RWPE2 (cell line): Measurements from ENCODE around the gene MAPKAPK5.
A peak's percentile ranks its signal among the peaks of the same experiment; 100 is the strongest.
"Not testable (repeated sequence)": the region's sequence is repeated elsewhere in the genome, so short reads cannot be mapped to it uniquely, and the experiment has no call there.

Experiments
- ATAC-seq: fragments of 200-7000 bp; cut with Tn5 transposase; 3 replicates; pipeline ENCODE4 v1.9.1; 2021; ENCODE audit warnings: low read depth
- DNase-seq: peaks from one replicate; pipeline ENCODE4 v3.0.0-alpha.2; 2020; ENCODE audit warnings: low spot score
- H3K27ac ChIP-seq: fragments of 450-650 bp; 2 replicates; pipeline ENCODE4 v1.5.1; 2017; ENCODE audit warnings: mild to moderate bottlenecking; ENCODE audit not compliant: poor library complexity, severe bottlenecking
- H3K27me3 ChIP-seq: fragments of 250-450 bp; sonication (Bioruptor Pico); 2 replicates; pipeline ENCODE4 v1.5.1; 2021; ENCODE audit warnings: mild to moderate bottlenecking, moderate library complexity; ENCODE audit not compliant: insufficient read depth, poor library complexity, severe bottlenecking
- H3K36me3 ChIP-seq: fragments of 250-450 bp; sonication (Bioruptor Pico); 2 replicates; pipeline ENCODE4 v1.5.1; 2020; ENCODE audit warnings: low read depth, mild to moderate bottlenecking, moderate library complexity
- H3K4me1 ChIP-seq: fragments of 250-450 bp; sonication (Bioruptor Pico); 2 replicates; pipeline ENCODE4 v1.5.1; 2021; ENCODE audit warnings: mild to moderate bottlenecking, moderate library complexity; ENCODE audit not compliant: insufficient read depth, poor library complexity, severe bottlenecking
- H3K4me3 ChIP-seq: fragments of 250-450 bp; sonication (Bioruptor Pico); 2 replicates; pipeline ENCODE4 v1.5.1; 2021; ENCODE audit warnings: mild to moderate bottlenecking, moderate library complexity; ENCODE audit not compliant: severe bottlenecking
- H3K9me3 ChIP-seq: fragments of 250-450 bp; sonication (Bioruptor Pico); 2 replicates; pipeline ENCODE4 v1.5.1; 2021; ENCODE audit warnings: mild to moderate bottlenecking, moderate library complexity; ENCODE audit not compliant: severe bottlenecking
- CTCF ChIP-seq: fragments of 450-650 bp; IDR thresholded peaks from one replicate; pipeline ENCODE4 v1.5.1; 2017; ENCODE audit warnings: mild to moderate bottlenecking, moderate library complexity; ENCODE audit not compliant: poor library complexity, severe bottlenecking

The MAPKAPK5 gene

GRCh38 chr12:111812881-111813741, 28.9 kb upstream of the MAPKAPK5 start:
- Histone ChIP-seq H3K27me3 (no peaks in the 10 kb centered on the region), H3K4me1 (no peaks in the 10 kb centered on the region), H3K36me3 (peaks cover 4% of the 10 kb centered on the region; the same call in 1 of the 2 replicates), H3K9me3 (no peaks in the 10 kb centered on the region), H3K27ac (no peak overlapping the region), H3K4me3 (no peak overlapping the region)
- no peak for DNase-seq
- peak; percentile 92 for TF ChIP-seq CTCF
- peak; percentile 92 for ATAC-seq

- Histone ChIP-seq H3K4me3 (no peak overlapping the region), H3K9me3 (no peaks in the 10 kb centered on the region), H3K36me3 (no peaks in the 10 kb centered on the region), H3K4me1 (no peaks in the 10 kb centered on the region), H3K27ac (no peak overlapping the region), H3K27me3 (no peaks in the 10 kb centered on the region)
- DNase-seq (no peak), ATAC-seq (no peak)
- no peak for TF ChIP-seq CTCF
These were observed 25.9 kb upstream of the MAPKAPK5 start for GRCh38 chr12:111816065-111816615.

- H3K27ac ChIP-seq, H3K36me3 ChIP-seq, H3K27me3 ChIP-seq, H3K4me1 ChIP-seq, H3K4me3 ChIP-seq, DNase-seq, H3K9me3 ChIP-seq, ATAC-seq: not testable (repeated sequence)
These were observed 25.1 kb upstream of the MAPKAPK5 start for GRCh38 chr12:111816898-111817297.

- TF ChIP-seq CTCF = no peak
- no peak for DNase-seq
- no peaks in the 10 kb centered on the region for H3K27me3 ChIP-seq
These were observed 23.7 kb upstream of the MAPKAPK5 start for GRCh38 chr12:111818340-111818739.

GRCh38 chr12:111819191-111820158, 22.6 kb upstream of the MAPKAPK5 start:
- Histone ChIP-seq H3K27me3 (no peaks in the 10 kb centered on the region), H3K4me1 (no peaks in the 10 kb centered on the region)
- TF ChIP-seq CTCF = no peak

More at GRCh38 chr12:111818340-111818739, 23.7 kb upstream of the MAPKAPK5 start:
- Histone ChIP-seq H3K36me3 (no peaks in the 10 kb centered on the region), H3K9me3 (no peaks in the 10 kb centered on the region), H3K4me1 (no peaks in the 10 kb centered on the region), H3K4me3 (no peak overlapping the region), H3K27ac (no peak overlapping the region)
- ATAC-seq = no peak

GRCh38 chr12:111820828-111821227, 21.2 kb upstream of the MAPKAPK5 start:
- H3K36me3 ChIP-seq, H3K9me3 ChIP-seq, ATAC-seq, H3K4me3 ChIP-seq, H3K27ac ChIP-seq, H3K4me1 ChIP-seq, DNase-seq, H3K27me3 ChIP-seq: not testable (repeated sequence)

More at GRCh38 chr12:111819191-111820158, 22.6 kb upstream of the MAPKAPK5 start:
- H3K36me3 ChIP-seq = no peaks in the 10 kb centered on the region
- H3K9me3 ChIP-seq = no peaks in the 10 kb centered on the region
- no peak overlapping the region for H3K4me3 ChIP-seq
- DNase-seq (no peak), ATAC-seq (no peak)
- no peak overlapping the region for H3K27ac ChIP-seq
